Suprapubic skin (tissue), 3 donors: ENCODE data around the gene RNF19B.

Source experiments
- CTCF ChIP-seq, 2 donors: fragments of 200-600 bp in 1 of 2; fragments of 450-650 bp in 1 of 2; sonication (generic) in 1 of 2; IDR thresholded peaks; one replicate each; pipeline ENCODE4 v1.5.1; 2016 to 2019; ENCODE audit warnings: antibody characterized with exemption in 2 of 2, mild to moderate bottlenecking in 1 of 2, moderate library complexity in 1 of 2
- POLR2A ChIP-seq, 2 donors: fragments of 450-650 bp; IDR thresholded peaks; one replicate each; pipeline ENCODE4 v1.6.1; 2017; ENCODE audit warnings: antibody characterized with exemption in 2 of 2, mild to moderate bottlenecking in 2 of 2, moderate library complexity in 2 of 2

GRCh38 chr1:32949519-32949918 lies 15.1 kb downstream of the RNF19B start:
- TF ChIP-seq CTCF (IDR thresholded peaks at IDR 0.05) (no peak), POLR2A (IDR thresholded peaks at IDR 0.05) (no peak)
